T-helper 2 cell treated with Interferon-gamma antibody and Interleukin-4, amounts not matched to agents 5 μg/mL and 100 μg/mL, for 36 hours (primary cell): ENCODE data around the gene FIBCD1.

Source experiments
- DNase-seq: peaks from one replicate; pipeline ENCODE4 v3.0.0; 2021; ENCODE audit warnings: low spot score
- H3K27ac Mint-ChIP-seq: one replicate; pipeline ENCODE4 v1.8.0; 2021; ENCODE audit warnings: mild to moderate bottlenecking, mixed read lengths
- H3K27me3 Mint-ChIP-seq: one replicate; pipeline ENCODE4 v1.8.0; 2021; ENCODE audit warnings: low read depth, mixed read lengths
- H3K36me3 Mint-ChIP-seq: one replicate; pipeline ENCODE4 v1.8.0; 2021; ENCODE audit warnings: low read depth, mixed read lengths
- H3K4me1 Mint-ChIP-seq: one replicate; pipeline ENCODE4 v1.8.0; 2021; ENCODE audit warnings: low read depth, mixed read lengths
- H3K4me3 Mint-ChIP-seq: one replicate; pipeline ENCODE4 v1.8.0; 2022; ENCODE audit warnings: mild to moderate bottlenecking, moderate library complexity, mixed read lengths
- H3K9me3 Mint-ChIP-seq: one replicate; pipeline ENCODE4 v1.8.0; 2021; ENCODE audit warnings: mixed read lengths

The FIBCD1 gene

GRCh38 chr9:130921300-130921988 lies 17.6 kb downstream of the FIBCD1 start:
- no peak overlapping the region for H3K27ac Mint-ChIP-seq
- H3K4me1 Mint-ChIP-seq = no peaks in the 10 kb centered on the region
- no peaks in the 10 kb centered on the region for H3K27me3 Mint-ChIP-seq
- H3K4me3 Mint-ChIP-seq = no peak overlapping the region
- no peak for DNase-seq
- no peaks in the 10 kb centered on the region for H3K36me3 Mint-ChIP-seq
- H3K9me3 Mint-ChIP-seq = no peaks in the 10 kb centered on the region

DNA sequence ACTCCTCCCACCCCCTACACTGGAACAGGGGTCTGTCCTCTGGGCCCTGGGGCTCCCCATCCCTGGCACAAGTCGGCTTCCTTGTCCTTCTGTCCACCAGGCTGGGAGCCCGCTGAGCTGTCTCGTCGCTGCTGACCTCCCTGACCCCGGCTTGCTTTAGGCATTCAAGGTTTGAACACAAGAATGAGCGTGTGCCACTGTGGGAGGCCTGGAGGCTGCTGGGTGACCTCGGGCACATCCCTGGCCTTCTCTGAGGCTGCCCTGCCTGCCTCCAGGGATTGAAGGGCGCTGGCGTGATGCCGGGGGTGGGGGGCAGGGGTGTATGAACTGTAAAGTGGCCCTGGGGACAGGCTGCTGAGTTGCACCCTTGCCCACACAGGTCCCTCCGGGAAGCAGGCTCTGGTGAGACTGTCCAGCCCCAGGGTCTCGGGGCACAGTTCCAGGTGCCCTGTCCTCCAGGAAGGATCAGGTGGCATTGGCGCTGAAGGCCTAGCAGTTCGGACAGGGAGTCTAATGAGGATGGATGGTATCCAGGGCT lies 18.2 kb downstream of the FIBCD1 start:
- H3K36me3 Mint-ChIP-seq = no peaks in the 10 kb centered on the region
- H3K9me3 Mint-ChIP-seq = no peaks in the 10 kb centered on the region
- no peaks in the 10 kb centered on the region for H3K4me1 Mint-ChIP-seq
- no peak overlapping the region for H3K4me3 Mint-ChIP-seq
- H3K27ac Mint-ChIP-seq = no peak overlapping the region
- DNase-seq = no peak
- no peaks in the 10 kb centered on the region for H3K27me3 Mint-ChIP-seq

GRCh38 chr9:130920233-130920632 lies 18.8 kb downstream of the FIBCD1 start:
- no peaks in the 10 kb centered on the region for H3K36me3 Mint-ChIP-seq

DNA sequence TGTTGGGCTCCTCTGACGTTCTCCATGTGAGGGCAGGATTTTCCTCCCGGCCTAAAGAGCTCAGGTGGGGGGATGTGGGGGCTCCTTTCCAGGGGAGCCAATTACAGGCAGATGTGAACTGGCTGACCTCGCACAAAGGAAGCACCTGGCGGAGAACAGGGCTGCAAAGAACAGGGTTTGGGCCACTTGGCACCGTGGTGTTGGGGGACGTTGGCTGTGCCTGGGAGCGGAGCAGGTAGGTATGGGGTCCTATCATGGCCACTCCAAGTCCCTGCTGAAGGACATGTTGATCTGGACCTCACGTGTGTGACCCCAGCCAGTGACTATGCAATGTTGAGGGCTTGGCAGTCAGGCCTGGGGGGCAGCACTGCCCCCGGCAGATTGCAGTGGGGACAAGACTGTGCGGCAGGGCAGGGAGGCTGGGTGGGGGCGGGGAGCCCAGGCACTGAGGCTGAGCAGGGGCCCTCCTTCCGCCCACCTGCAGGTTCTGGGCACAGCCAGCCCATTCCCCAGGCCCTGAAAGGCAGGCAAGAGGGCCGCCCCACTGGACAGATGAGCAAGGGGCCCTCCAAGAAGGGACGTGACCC lies 19.4 kb downstream of the FIBCD1 start:
- H3K36me3 Mint-ChIP-seq = no peaks in the 10 kb centered on the region
- no peak overlapping the region for H3K27ac Mint-ChIP-seq
- H3K9me3 Mint-ChIP-seq = no peaks in the 10 kb centered on the region
- H3K27me3 Mint-ChIP-seq = no peaks in the 10 kb centered on the region
- H3K4me3 Mint-ChIP-seq = no peak overlapping the region
- DNase-seq = no peak
- no peaks in the 10 kb centered on the region for H3K4me1 Mint-ChIP-seq

More at GRCh38 chr9:130920233-130920632, 18.8 kb downstream of the FIBCD1 start:
- H3K27me3 Mint-ChIP-seq = no peaks in the 10 kb centered on the region
- H3K9me3 Mint-ChIP-seq = no peaks in the 10 kb centered on the region
- no peak overlapping the region for H3K4me3 Mint-ChIP-seq
- no peak overlapping the region for H3K27ac Mint-ChIP-seq
- H3K4me1 Mint-ChIP-seq = no peaks in the 10 kb centered on the region
- no peak for DNase-seq

GRCh38 chr9:130918826-130919558 lies 20.1 kb downstream of the FIBCD1 start:
- H3K4me1 Mint-ChIP-seq = no peaks in the 10 kb centered on the region
- no peak overlapping the region for H3K27ac Mint-ChIP-seq
- no peaks in the 10 kb centered on the region for H3K27me3 Mint-ChIP-seq
- no peaks in the 10 kb centered on the region for H3K9me3 Mint-ChIP-seq
- H3K4me3 Mint-ChIP-seq = no peak overlapping the region
- no peak for DNase-seq
- no peaks in the 10 kb centered on the region for H3K36me3 Mint-ChIP-seq

- Mint-ChIP-seq H3K4me1 (no peaks in the 10 kb centered on the region), H3K36me3 (no peaks in the 10 kb centered on the region), H3K4me3 (no peak overlapping the region), H3K9me3 (no peaks in the 10 kb centered on the region), H3K27ac (no peak overlapping the region), H3K27me3 (no peaks in the 10 kb centered on the region)
- DNase-seq = no peak
Measured at GRCh38 chr9:130918101-130918825, 20.8 kb downstream of the FIBCD1 start.

- Mint-ChIP-seq H3K36me3 (no peaks in the 10 kb centered on the region), H3K9me3 (no peaks in the 10 kb centered on the region), H3K4me1 (no peaks in the 10 kb centered on the region), H3K27ac (no peak overlapping the region), H3K4me3 (no peak overlapping the region), H3K27me3 (no peaks in the 10 kb centered on the region)
- no peak for DNase-seq
Measured at GRCh38 chr9:130917168-130917960, 21.7 kb downstream of the FIBCD1 start.

DNA sequence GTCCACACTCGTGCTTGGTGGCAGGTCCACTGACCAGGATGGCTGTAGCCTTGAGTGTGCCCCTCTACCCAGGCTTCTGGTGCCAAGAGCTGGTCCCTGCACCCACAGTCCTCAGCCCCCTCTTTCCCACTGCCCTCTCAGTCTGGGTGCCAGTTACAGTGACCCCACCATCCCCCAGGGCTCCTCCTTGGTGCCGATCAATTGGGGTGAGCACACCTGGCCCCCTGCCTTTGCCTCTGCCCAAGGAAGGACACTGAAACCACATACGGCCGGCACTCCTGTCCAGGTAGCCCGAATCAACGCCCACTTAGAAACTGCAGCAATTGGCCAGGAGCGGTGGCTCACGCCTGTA lies 24.0 kb downstream of the FIBCD1 start:
- no peaks in the 10 kb centered on the region for H3K36me3 Mint-ChIP-seq
- no peaks in the 10 kb centered on the region for H3K9me3 Mint-ChIP-seq
- no peaks in the 10 kb centered on the region for H3K4me1 Mint-ChIP-seq
- H3K4me3 Mint-ChIP-seq = no peak overlapping the region
- H3K27ac Mint-ChIP-seq = no peak overlapping the region
- H3K27me3 Mint-ChIP-seq = no peaks in the 10 kb centered on the region
- DNase-seq = no peak

- no peaks in the 10 kb centered on the region for H3K4me1 Mint-ChIP-seq
- no peaks in the 10 kb centered on the region for H3K9me3 Mint-ChIP-seq
- no peak overlapping the region for H3K4me3 Mint-ChIP-seq
- H3K36me3 Mint-ChIP-seq = no peaks in the 10 kb centered on the region
- no peak overlapping the region for H3K27ac Mint-ChIP-seq
- no peaks in the 10 kb centered on the region for H3K27me3 Mint-ChIP-seq
- no peak for DNase-seq
Measured at GRCh38 chr9:130914417-130915095, 24.5 kb downstream of the FIBCD1 start.

DNA sequence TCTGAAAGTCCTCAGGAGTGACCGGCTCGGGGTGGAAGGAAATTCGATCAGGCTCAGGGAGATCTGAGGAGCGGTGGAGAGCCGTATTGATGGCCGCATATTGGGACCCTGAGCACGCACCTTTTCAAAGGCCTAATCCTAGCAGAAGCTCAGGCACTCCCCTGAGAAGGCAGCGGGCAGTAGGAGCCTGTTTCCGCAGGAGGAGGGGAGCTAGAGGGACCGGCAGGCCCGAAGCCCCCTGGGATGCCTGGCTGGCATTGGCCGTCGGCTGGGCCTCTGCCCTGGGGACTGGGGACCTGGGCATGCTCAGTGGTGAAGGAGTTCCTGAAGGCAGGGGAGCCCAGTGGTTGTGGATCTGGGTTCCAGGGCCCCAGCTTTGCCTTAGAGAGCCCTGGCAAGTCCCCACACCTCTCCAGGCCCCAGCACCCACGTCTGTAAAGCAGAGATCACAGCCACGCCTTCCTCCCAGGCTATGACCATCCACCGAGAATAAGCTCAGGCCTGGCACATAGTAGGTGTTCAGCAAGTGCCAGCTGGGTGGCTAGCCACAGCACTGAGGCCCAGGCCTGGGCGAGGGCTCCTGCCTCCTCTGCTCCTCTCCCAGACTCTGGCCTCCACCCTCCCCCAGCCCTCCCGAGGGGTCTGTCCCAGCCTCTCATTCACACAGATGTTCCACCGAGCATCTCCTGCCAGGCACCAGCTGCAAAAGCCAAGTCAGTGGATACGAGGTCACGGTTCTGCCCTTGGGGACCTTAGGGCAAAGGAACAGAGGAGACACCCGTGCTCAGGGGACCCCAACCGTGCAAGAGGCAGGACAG lies 25.2 kb downstream of the FIBCD1 start:
- H3K36me3 Mint-ChIP-seq = no peaks in the 10 kb centered on the region
- H3K4me1 Mint-ChIP-seq = no peaks in the 10 kb centered on the region
- H3K9me3 Mint-ChIP-seq = no peaks in the 10 kb centered on the region
- no peak overlapping the region for H3K4me3 Mint-ChIP-seq
- no peak for DNase-seq
- no peak overlapping the region for H3K27ac Mint-ChIP-seq
- no peaks in the 10 kb centered on the region for H3K27me3 Mint-ChIP-seq

- Mint-ChIP-seq H3K4me1 (no peaks in the 10 kb centered on the region), H3K36me3 (no peaks in the 10 kb centered on the region), H3K4me3 (no peak overlapping the region), H3K9me3 (no peaks in the 10 kb centered on the region), H3K27me3 (no peaks in the 10 kb centered on the region), H3K27ac (no peak overlapping the region)
- DNase-seq = no peak
Measured at GRCh38 chr9:130912932-130913598, 26.0 kb downstream of the FIBCD1 start.
